ENCODE results near the gene BAIAP2. TPM values are rescaled to one million over a fixed set of nuclear protein-coding genes. Genes with fewer than 3 reads are reported as not detected.

BAIAP2 gene
- total RNA-seq, 1 donor from 2014 or later = 80.3 TPM

DNA sequence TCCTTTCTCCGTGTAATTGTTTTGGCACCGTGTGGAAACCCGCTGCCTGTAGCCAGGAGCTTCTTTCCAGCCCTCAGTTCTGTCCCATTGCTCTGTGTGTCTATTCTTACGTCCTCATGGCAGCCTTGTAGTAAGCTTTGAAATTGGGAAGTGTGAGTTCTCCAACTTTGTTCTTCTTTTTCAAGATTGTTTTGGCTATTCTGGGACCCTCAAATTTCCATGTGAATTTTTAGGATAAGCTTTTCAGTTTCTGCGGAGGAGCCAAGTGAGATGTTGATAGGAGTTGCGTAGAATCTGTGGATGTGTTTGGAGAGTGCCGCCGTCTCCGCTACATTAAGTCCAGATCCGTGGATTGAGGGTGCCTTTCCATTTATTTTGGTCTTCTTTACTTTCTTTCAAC, 28.1 kb upstream of the BAIAP2 start:
- Histone ChIP-seq H3K36me3 (ENCODE audit: control insufficient read depth, insufficient read depth, low read length) (no peaks in the 10 kb centered on the region), H3K4me3 (ENCODE audit: low read depth, low read length) (no peak overlapping the region), H3K27me3 (ENCODE audit: control insufficient read depth, insufficient read depth, low read length) (peaks cover 35% of the 10 kb centered on the region)
- TF ChIP-seq, protein P1, sequence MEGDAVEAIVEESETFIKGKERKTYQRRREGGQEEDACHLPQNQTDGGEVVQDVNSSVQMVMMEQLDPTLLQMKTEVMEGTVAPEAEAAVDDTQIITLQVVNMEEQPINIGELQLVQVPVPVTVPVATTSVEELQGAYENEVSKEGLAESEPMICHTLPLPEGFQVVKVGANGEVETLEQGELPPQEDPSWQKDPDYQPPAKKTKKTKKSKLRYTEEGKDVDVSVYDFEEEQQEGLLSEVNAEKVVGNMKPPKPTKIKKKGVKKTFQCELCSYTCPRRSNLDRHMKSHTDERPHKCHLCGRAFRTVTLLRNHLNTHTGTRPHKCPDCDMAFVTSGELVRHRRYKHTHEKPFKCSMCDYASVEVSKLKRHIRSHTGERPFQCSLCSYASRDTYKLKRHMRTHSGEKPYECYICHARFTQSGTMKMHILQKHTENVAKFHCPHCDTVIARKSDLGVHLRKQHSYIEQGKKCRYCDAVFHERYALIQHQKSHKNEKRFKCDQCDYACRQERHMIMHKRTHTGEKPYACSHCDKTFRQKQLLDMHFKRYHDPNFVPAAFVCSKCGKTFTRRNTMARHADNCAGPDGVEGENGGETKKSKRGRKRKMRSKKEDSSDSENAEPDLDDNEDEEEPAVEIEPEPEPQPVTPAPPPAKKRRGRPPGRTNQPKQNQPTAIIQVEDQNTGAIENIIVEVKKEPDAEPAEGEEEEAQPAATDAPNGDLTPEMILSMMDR (IDR thresholded peaks at IDR 0.05; ENCODE audit: insufficient read depth, low read length, poor library complexity, severe bottlenecking) = no peak
- no peak for DNase-seq (ENCODE audit: low read depth)

DNA sequence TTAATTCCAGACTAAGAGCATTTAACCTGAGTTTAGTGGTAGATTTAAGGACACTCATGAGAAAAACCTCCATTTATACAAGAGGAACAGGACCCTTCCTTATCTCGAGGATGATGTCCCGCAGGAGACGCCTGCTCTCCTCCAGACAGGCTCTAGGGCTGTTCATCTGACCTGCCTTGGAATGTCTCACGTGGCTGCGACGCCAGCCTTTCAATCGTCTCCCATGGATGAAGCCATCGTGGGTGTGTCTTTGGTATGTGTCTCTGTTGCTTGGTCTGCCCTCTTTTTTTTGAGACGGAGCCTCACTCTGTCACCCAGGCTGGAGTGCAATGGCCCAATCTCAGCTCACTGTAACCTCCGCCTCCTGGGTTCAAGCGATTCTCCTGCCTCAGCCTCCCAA, 26.8 kb upstream of the BAIAP2 start:
- TF ChIP-seq, protein P1 (IDR thresholded peaks at IDR 0.05; ENCODE audit: insufficient read depth, low read length, poor library complexity, severe bottlenecking) = no peak
- Histone ChIP-seq H3K36me3 (ENCODE audit: control insufficient read depth, insufficient read depth, low read length) (no peaks in the 10 kb centered on the region), H3K4me3 (ENCODE audit: low read depth, low read length) (no peak overlapping the region), H3K27me3 (ENCODE audit: control insufficient read depth, insufficient read depth, low read length) (peaks cover 27% of the 10 kb centered on the region)
- DNase-seq (ENCODE audit: low read depth) = no peak

DNA sequence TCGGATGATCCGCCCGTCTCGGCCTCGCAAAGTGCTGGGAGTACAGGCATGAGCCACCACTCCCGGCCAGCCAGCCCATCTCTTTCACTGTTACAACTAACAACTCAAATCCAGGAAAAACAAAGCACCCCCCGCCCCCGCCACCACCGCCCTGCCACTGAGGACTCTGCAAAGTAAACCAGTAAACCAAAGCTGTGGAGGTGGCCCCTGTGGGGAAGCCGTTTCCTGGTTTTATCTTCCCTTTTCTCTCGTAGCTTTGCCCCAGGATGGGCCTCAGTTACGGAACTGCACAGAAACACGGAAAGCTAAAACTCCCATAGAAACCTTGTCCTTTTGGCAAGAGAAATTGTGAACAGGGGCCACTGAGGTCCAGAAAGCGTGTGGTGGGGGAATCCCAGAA, 25.8 kb upstream of the BAIAP2 start:
- TF ChIP-seq, protein P1 (IDR thresholded peaks at IDR 0.05; ENCODE audit: insufficient read depth, low read length, poor library complexity, severe bottlenecking) = no peak
- H3K27me3 ChIP-seq (ENCODE audit: control insufficient read depth, insufficient read depth, low read length) = peaks cover 19% of the 10 kb centered on the region

DNA sequence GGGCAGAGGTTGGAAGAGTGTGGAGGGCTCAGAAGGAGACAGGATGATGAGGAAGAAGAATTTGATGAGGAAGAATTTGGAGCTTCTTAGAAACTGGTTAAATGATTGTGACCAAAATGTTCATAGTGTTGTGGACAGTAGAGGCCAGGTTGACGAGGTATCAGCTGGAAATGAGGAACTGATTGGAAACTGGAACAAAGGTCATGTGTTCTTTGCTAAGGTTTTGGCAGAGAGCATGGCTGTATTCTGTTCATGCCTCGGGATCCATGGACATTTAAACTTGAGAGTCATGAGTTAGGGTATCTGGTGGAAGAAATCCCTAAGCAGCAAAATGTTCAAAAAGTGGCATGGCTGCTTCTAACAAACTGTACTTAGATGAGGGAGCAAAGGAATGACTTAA, 24.0 kb upstream of the BAIAP2 start:
- H3K36me3 ChIP-seq (ENCODE audit: control insufficient read depth, insufficient read depth, low read length) = no peaks in the 10 kb centered on the region
- DNase-seq (ENCODE audit: low read depth) = no peak
- no peak overlapping the region for H3K4me3 ChIP-seq (ENCODE audit: low read depth, low read length)
- TF ChIP-seq, protein P1 (IDR thresholded peaks at IDR 0.05; ENCODE audit: insufficient read depth, low read length, poor library complexity, severe bottlenecking) = no peak
- H3K27me3 ChIP-seq (ENCODE audit: control insufficient read depth, insufficient read depth, low read length) = peaks cover 7% of the 10 kb centered on the region

More for the DNA sequence above, 25.8 kb upstream of the BAIAP2 start:
- Histone ChIP-seq H3K4me3 (ENCODE audit: low read depth, low read length) (no peak overlapping the region), H3K36me3 (ENCODE audit: control insufficient read depth, insufficient read depth, low read length) (no peaks in the 10 kb centered on the region)
- no peak for DNase-seq (ENCODE audit: low read depth)

DNA sequence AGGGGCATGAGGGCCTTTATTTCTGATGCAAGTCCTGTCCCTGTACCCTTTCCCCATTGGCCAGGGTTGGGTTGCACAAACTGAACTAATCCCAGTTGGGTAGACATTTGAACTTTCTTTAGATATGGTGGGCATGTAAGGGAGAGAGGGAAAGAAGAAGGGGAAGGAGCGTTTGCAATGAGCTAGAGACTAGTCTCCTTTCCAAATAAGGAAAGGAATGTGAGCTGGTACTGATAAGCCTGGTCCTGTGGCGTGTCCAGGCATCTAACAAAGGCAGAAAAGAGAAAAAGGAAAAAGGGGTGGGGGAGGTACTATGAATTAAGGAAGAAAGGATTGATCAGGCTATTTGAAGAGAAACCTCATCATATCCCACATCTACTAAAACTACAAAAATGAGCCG, 23.0 kb upstream of the BAIAP2 start:
- no peak overlapping the region for H3K4me3 ChIP-seq (ENCODE audit: low read depth, low read length)
- no peak for DNase-seq (ENCODE audit: low read depth)
- TF ChIP-seq, protein P1 (IDR thresholded peaks at IDR 0.05; ENCODE audit: insufficient read depth, low read length, poor library complexity, severe bottlenecking) = no peak
- peaks cover 3% of the 10 kb centered on the region for H3K27me3 ChIP-seq (ENCODE audit: control insufficient read depth, insufficient read depth, low read length)
- no peaks in the 10 kb centered on the region for H3K36me3 ChIP-seq (ENCODE audit: control insufficient read depth, insufficient read depth, low read length)
